Activated naive CD8-positive, alpha-beta T cell treated with anti-CD3 and anti-CD28 coated beads for 36 hours (primary cell): ENCODE results near the gene NXNL2. TPM values are rescaled to one million over a fixed set of nuclear protein-coding genes. Genes with fewer than 3 reads are reported as not detected.

Experiments
- DNase-seq: peaks from one replicate; pipeline ENCODE4 v3.0.0; 2021
- H3K27ac Mint-ChIP-seq: one replicate; pipeline ENCODE4 v1.8.0; 2022; ENCODE audit warnings: mild to moderate bottlenecking, moderate library complexity, mixed read lengths
- H3K27me3 Mint-ChIP-seq: one replicate; pipeline ENCODE4 v1.8.0; 2022; ENCODE audit warnings: mild to moderate bottlenecking, mixed read lengths
- H3K36me3 Mint-ChIP-seq: one replicate; pipeline ENCODE4 v1.8.0; 2021; ENCODE audit warnings: mild to moderate bottlenecking, mixed read lengths
- H3K4me1 Mint-ChIP-seq: one replicate; pipeline ENCODE4 v1.8.0; 2021; ENCODE audit warnings: mixed read lengths
- H3K4me3 Mint-ChIP-seq: one replicate; pipeline ENCODE4 v1.8.0; 2022; ENCODE audit warnings: mild to moderate bottlenecking, moderate library complexity, mixed read lengths
- H3K9me3 Mint-ChIP-seq: one replicate; pipeline ENCODE4 v1.8.0; 2022; ENCODE audit warnings: mixed read lengths
- total RNA-seq, 2 experiments: library from RNA; stranded (reverse); gene quantifications; one replicate each; pipeline ENCODE4 v1.2.3, GENCODE V29; 2021

The NXNL2 gene
- total RNA-seq, 2 experiments from 2014 or later, result not detected

GRCh38 chr9:88540251-88540763 is 5.3 kb downstream of the NXNL2 start:
- Mint-ChIP-seq H3K9me3 (no peaks in the 10 kb centered on the region), H3K36me3 (no peaks in the 10 kb centered on the region), H3K4me1 (no peaks in the 10 kb centered on the region), H3K27me3 (peaks cover 66% of the 10 kb centered on the region), H3K27ac (no peak overlapping the region), H3K4me3 (no peak overlapping the region)
- no peak for DNase-seq

DNA sequence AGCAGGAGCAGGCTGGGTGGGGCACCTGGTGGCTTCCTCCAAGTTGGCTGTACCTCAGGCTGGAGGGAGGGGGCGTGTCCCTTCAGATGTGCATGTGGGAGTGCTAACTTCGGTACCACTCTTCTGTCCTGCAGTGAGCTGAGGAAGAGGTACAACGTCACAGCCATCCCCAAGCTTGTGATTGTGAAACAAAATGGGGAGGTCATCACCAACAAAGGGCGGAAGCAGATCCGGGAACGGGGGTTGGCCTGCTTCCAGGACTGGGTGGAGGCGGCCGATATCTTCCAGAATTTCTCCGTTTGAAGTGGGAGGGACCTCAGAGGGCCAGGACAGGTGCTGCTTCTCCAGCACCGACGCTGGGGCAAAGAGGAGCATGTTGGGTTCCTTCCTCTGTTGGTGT is 9.3 kb downstream of the NXNL2 start:
- Mint-ChIP-seq H3K36me3 (no peaks in the 10 kb centered on the region), H3K4me1 (no peaks in the 10 kb centered on the region), H3K27me3 (peaks cover 30% of the 10 kb centered on the region), H3K4me3 (no peak overlapping the region), H3K27ac (no peak overlapping the region), H3K9me3 (peaks cover 3% of the 10 kb centered on the region)
- no peak for DNase-seq

- Mint-ChIP-seq H3K4me3 (no peak overlapping the region), H3K27me3 (peaks cover 8% of the 10 kb centered on the region), H3K4me1 (no peaks in the 10 kb centered on the region), H3K27ac (no peak overlapping the region), H3K9me3 (peaks cover 6% of the 10 kb centered on the region), H3K36me3 (no peaks in the 10 kb centered on the region)
- no peak for DNase-seq
Observed at GRCh38 chr9:88551546-88552137, 16.7 kb downstream of the NXNL2 start.

DNA sequence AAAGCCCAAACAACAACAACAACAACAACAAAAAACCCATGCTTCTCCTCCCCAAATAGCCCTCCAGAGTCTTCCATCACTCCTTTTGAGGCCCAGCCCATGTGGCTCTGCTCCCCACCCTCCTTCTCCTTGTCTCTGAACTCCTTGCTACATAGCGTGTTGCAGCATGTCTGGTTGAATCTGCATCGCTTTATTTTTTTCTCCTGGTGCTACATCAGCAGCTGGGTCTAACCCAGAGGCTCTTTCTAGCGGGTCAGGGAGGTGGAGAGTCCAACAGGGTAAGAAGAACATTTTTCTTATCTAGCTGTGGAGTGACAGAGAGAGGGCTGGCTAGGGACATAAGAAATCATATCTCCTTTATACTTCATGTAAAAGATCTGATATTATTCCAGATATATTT is 18.4 kb downstream of the NXNL2 start:
- Mint-ChIP-seq H3K4me3 (no peak overlapping the region), H3K27me3 (peaks cover 8% of the 10 kb centered on the region), H3K4me1 (no peaks in the 10 kb centered on the region), H3K9me3 (peaks cover 6% of the 10 kb centered on the region), H3K36me3 (no peaks in the 10 kb centered on the region), H3K27ac (no peak overlapping the region)
- DNase-seq, result no peak

DNA sequence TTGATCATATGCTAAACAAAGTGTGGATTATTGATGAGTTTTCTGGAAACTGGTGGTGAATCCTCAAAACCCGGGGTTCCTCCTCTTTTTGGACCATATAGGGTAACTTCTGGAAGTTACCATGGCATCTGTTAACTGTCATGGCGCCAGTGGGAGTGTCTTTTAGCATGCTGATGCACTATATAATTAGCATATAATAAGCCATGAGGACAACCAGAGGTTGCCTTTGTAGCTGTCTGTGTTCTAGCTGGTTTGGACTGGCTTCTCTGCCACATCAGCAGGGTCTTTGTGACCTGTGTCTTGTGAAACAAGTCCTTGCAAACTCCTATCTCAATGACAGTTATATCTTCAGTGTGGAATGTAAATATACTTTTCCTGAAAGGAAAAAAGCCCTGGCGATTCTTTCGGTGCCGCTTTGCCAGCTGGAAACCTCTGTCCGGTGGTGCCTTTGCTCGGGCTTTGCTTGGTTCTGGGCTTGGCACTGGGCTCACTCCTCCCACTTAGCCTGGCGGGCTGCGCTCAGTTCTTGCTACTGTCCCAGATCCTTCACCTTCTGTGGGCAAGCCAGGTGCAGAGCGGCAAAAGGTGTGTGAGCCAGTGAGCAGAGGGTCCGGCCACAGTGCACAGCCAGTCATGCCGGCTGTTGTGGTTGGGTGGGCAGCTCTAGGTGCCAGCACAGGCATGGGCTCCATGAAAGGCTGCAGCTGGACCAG is 20.4 kb downstream of the NXNL2 start:
- DNase-seq, result no peak
- H3K4me1 Mint-ChIP-seq, result no peaks in the 10 kb centered on the region
- no peak overlapping the region for H3K27ac Mint-ChIP-seq
- H3K9me3 Mint-ChIP-seq, result no peaks in the 10 kb centered on the region
- H3K27me3 Mint-ChIP-seq, result peaks cover 8% of the 10 kb centered on the region
- H3K36me3 Mint-ChIP-seq, result no peaks in the 10 kb centered on the region
- H3K4me3 Mint-ChIP-seq, result no peak overlapping the region

DNA sequence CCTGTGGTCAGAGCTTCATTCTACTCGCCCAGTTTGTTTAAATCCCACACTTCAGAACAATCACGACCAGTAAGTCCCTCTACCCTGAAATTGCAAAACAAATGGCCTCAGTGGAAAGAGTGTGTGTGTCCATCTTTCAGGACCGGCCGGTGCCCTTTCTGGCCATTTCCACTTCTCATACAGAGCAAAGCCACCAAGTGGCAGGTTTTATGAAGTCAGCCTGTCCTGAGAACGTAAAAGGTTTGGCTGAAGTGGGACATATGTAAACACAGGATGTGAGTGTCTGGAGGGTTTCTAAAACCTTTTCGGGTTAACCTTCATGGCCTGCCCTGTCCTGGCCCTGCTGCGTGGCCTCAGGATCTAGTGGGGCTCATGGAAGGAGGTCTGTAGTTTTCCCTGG is 24.7 kb downstream of the NXNL2 start:
- H3K27me3 Mint-ChIP-seq, result no peaks in the 10 kb centered on the region
- H3K4me1 Mint-ChIP-seq, result no peaks in the 10 kb centered on the region
- H3K9me3 Mint-ChIP-seq, result no peaks in the 10 kb centered on the region
- H3K4me3 Mint-ChIP-seq, result no peak overlapping the region
- DNase-seq, result no peak
- no peak overlapping the region for H3K27ac Mint-ChIP-seq
- H3K36me3 Mint-ChIP-seq, result no peaks in the 10 kb centered on the region

GRCh38 chr9:88567870-88568269 is 32.9 kb downstream of the NXNL2 start:
- Mint-ChIP-seq H3K4me1 (no peaks in the 10 kb centered on the region), H3K9me3 (no peaks in the 10 kb centered on the region), H3K36me3 (no peaks in the 10 kb centered on the region), H3K27me3 (peaks cover 8% of the 10 kb centered on the region), H3K27ac (no peak overlapping the region), H3K4me3 (no peak overlapping the region)
- DNase-seq, result no peak

DNA sequence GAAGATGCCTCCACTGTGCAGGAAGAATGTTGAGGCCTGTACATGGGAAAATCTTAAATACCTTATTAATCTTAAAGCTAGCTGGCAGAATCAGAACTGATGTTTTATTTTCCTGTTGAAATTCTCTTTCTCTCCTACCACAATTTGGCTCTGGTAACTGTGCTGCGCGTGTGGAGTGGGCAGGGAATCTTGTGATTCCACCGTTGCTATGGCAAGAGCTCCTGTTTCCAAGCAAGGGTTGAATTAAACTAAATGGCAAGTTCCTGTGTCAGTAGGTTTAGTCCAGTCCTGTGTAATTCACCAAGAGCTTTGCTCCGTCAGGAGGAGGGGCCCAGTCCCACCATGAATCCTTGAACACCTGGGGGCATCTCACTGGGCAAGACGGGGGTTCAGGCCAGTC is 36.4 kb downstream of the NXNL2 start:
- Mint-ChIP-seq H3K36me3 (no peaks in the 10 kb centered on the region), H3K9me3 (no peaks in the 10 kb centered on the region), H3K27ac (no peak overlapping the region), H3K27me3 (peaks cover 4% of the 10 kb centered on the region), H3K4me1 (no peaks in the 10 kb centered on the region), H3K4me3 (no peak overlapping the region)
- no peak for DNase-seq

DNA sequence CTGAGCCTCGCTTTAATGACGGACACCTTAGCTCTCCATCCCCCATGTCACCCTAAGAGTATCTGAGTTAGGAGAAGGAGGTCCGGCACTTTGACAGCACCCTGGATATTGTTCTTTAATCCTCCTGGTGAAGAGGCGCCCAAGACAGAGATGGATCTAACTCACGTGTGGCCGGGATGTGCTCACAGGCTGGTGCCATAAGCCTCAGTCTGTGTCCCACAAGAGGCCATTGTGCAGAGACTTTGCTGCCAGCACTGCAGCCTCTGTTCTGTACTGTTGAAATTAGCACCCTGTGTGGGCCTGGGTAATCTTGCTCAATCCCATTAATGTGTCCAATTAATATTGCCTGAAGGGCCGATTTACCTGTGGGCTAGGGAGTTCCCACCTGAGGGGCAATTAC is 37.7 kb downstream of the NXNL2 start:
- Mint-ChIP-seq H3K4me3 (no peak overlapping the region), H3K27ac (no peak overlapping the region), H3K4me1 (no peaks in the 10 kb centered on the region), H3K9me3 (no peaks in the 10 kb centered on the region), H3K36me3 (no peaks in the 10 kb centered on the region), H3K27me3 (no peaks in the 10 kb centered on the region)
- no peak for DNase-seq

GRCh38 chr9:88574953-88575352 is 40.0 kb downstream of the NXNL2 start:
- no peak overlapping the region for H3K27ac Mint-ChIP-seq
- no peaks in the 10 kb centered on the region for H3K4me1 Mint-ChIP-seq
- no peaks in the 10 kb centered on the region for H3K9me3 Mint-ChIP-seq
- no peak for DNase-seq
- H3K4me3 Mint-ChIP-seq, result no peak overlapping the region
- H3K36me3 Mint-ChIP-seq, result no peaks in the 10 kb centered on the region
- no peaks in the 10 kb centered on the region for H3K27me3 Mint-ChIP-seq

DNA sequence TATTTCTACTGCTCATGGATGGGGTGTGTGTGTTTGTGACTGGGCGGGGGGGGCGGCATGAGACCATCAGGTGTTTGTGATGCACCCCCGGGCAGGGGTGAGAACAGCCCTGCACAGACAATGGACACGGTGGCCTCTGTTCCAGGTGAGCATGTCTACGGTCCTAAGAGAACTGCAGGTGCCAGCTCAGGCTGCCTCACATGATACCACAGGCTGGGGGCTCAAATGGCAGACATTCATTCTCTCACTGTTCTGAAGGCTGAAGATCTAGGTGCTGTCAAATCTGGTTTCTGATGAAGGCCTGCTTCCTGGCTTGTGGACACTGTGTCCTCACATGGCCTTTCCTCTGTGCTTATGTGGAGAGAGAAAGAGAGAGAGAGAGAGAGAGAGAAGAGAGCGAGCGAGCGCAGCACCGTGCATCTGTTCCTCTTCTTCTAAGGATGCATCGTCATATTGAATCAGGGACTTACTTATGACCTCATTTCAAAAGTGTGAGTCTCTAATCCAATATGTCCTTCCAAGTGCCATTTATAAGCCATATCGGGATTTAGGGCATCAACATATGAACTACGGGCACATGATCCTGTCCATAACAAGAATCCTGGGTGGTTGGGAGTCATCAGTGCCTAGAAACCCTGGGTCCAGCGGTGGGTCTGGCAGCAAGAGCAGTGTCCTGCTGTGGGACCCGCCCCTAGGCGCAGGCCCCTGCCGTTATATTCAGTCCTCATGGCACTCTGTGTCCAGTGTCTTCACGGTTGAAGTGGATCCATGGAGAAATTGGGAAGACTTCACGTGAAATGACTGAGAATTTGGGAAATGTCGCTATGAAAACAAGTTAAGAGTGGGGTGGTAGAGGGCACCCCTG is 42.5 kb downstream of the NXNL2 start:
- H3K4me3 Mint-ChIP-seq, result no peak overlapping the region
- no peak for DNase-seq
- no peaks in the 10 kb centered on the region for H3K4me1 Mint-ChIP-seq
- H3K27ac Mint-ChIP-seq, result no peak overlapping the region
- H3K27me3 Mint-ChIP-seq, result peaks cover 5% of the 10 kb centered on the region
- no peaks in the 10 kb centered on the region for H3K9me3 Mint-ChIP-seq
- no peaks in the 10 kb centered on the region for H3K36me3 Mint-ChIP-seq

DNA sequence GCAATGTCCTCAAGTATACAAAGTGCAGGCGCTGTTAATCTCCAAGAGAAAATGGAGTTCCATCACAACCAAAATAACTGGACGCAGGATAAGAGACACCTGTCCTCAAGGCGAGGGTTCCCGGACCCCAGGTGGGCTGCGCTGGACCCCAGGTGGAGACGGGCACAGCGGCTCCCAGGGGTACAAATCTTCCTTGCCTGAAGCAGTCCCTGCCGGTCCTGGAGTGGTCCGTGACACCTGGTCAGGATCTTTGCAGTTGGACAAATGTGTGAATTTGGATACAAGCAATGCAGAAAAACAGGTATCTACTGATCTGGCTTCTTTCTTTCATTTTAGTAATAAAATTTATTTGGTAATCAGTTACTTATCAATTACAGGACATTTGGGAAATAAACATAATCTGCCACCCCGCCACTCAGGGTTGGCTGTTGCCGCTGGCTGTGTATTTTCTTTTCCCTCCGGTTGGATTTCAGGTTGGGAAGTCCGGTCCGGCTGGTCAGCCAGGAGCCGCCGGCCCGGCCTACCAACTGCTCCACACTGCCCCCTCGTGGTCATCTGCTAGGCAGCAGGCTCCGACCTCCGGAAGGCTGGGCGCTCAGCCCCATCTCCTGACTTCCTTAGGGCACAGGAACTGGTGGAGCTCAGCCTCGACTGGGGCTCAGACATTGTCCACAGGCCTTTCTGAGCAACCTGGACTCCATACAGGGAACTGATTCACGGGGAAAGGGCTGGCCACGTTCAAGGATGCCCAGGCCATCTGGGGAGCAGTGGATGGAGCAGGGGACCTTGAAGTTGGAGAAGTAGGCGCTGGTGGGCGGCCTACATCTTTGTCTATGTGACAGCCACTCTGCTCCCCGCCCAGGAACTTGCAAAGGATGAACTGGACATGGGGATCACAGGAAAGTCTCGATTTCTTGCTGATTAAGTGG is 43.4 kb downstream of the NXNL2 start:
- Mint-ChIP-seq H3K36me3 (no peaks in the 10 kb centered on the region), H3K27ac (no peak overlapping the region), H3K4me3 (peak overlapping the region; percentile 47), H3K4me1 (no peaks in the 10 kb centered on the region), H3K27me3 (peaks cover 7% of the 10 kb centered on the region), H3K9me3 (no peaks in the 10 kb centered on the region)
- peak; percentile 58 for DNase-seq

DNA sequence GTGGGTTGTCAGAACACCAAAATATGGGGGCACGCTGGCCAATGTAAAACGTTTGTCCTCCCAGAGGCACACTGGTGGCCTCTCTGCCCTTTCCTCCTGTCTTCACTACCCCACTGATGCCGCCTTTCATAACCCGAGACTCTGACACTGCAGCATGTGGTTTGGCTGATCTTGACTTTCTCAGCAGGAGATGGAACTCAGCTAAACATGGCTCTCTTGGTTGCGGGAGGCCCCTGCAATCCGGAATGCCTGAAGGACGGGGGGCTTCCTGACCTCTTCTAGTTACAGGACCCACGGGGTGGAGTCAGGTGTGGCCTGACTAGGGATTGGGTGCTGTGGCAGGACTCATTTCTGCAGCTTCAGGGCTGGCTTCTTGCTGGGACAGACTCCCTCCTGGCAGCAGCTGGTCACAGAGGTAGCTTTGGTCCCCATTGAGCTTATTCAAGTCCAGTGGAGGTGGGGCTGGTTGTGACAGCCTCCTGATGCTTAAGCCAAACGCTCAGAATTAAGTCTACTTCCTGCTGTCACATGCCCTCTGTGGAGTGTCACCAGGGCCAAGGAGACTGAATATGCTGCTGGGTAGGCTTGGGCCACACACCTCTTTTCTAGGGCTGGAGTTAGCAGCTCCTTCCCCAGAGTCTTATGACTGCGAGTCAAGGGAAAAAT is 44.2 kb downstream of the NXNL2 start:
- Mint-ChIP-seq H3K27me3 (peaks cover 15% of the 10 kb centered on the region), H3K27ac (no peak overlapping the region), H3K9me3 (no peaks in the 10 kb centered on the region), H3K4me1 (peaks cover 7% of the 10 kb centered on the region), H3K36me3 (no peaks in the 10 kb centered on the region), H3K4me3 (no peak overlapping the region)
- DNase-seq, result no peak

DNA sequence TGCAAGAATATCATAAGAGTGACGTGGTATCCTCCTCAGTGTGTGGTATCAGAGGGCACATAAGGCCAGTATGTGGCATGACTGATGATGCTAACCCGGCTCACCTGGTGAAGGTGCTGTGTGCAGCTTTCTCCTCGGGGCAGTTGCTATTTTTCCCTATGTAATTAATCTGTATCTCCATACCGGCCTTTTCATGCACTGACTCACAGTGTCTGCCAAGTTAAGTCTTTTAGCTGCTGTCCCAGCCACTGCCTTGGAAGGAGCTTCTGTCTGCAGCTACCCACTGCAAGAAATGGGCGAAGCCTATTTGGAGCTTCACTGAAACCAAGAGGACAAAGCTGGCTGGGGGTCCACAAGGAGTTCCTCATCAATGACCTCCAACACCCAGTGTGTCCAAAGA is 46.0 kb downstream of the NXNL2 start:
- H3K4me1 Mint-ChIP-seq, result peaks cover 10% of the 10 kb centered on the region
- H3K36me3 Mint-ChIP-seq, result no peaks in the 10 kb centered on the region
- no peak overlapping the region for H3K27ac Mint-ChIP-seq
- H3K9me3 Mint-ChIP-seq, result peaks cover under 1% of the 10 kb centered on the region
- H3K27me3 Mint-ChIP-seq, result peaks cover 21% of the 10 kb centered on the region
- no peak for DNase-seq
- H3K4me3 Mint-ChIP-seq, result no peak overlapping the region
